GM23338 (cell line): Measurements from ENCODE around the gene CTNNA3. TPM values are rescaled to one million over a fixed set of nuclear protein-coding genes. Genes with fewer than 3 reads are reported as not detected.

Experiments used
- ATAC-seq: fragments of 200-7000 bp; cut with Tn5 transposase; 3 replicates; pipeline ENCODE4 v1.9.1; 2020
- DNase-seq: peaks from one replicate; pipeline ENCODE4 v3.0.0-alpha.2; 2015; ENCODE audit warnings: low spot score
- H2AFZ ChIP-seq: fragments of 200-600 bp; sonication (generic); 2 replicates; pipeline ENCODE4 v1.8.0; 2016; ENCODE audit warnings: antibody characterized with exemption, mild to moderate bottlenecking, moderate library complexity
- H3F3A ChIP-seq: fragments of 200-600 bp; sonication (generic); replicated peaks from 2 replicates; pipeline ENCODE4 v1.8.0; 2017; ENCODE audit warnings: antibody characterized with exemption, mixed run types, low read depth
- H3K27ac ChIP-seq: fragments of 200-600 bp; sonication (generic); 2 replicates; pipeline ENCODE4 v1.6.1; 2016; ENCODE audit warnings: low read depth
- H3K27me3 ChIP-seq: fragments of 200-600 bp; sonication (generic); 2 replicates; pipeline ENCODE4 v1.8.0; 2016; ENCODE audit warnings: mild to moderate bottlenecking, mixed run types, moderate library complexity; ENCODE audit not compliant: insufficient read depth
- H3K36me3 ChIP-seq: fragments of 200-600 bp; sonication (generic); 2 replicates; pipeline ENCODE4 v1.8.0; 2016; ENCODE audit warnings: mild to moderate bottlenecking; ENCODE audit not compliant: insufficient read depth
- H3K4me1 ChIP-seq: fragments of 200-600 bp; sonication (generic); 2 replicates; pipeline ENCODE4 v1.8.0; 2016; ENCODE audit warnings: mild to moderate bottlenecking, moderate library complexity; ENCODE audit not compliant: insufficient read depth
- H3K4me2 ChIP-seq: fragments of 200-600 bp; sonication (generic); 2 replicates; pipeline ENCODE4 v1.7.1; 2017; ENCODE audit warnings: mixed run types
- H3K4me3 ChIP-seq: fragments of 200-600 bp; sonication (generic); 2 replicates; pipeline ENCODE4 v1.6.1; 2016; ENCODE audit warnings: mixed run types
- H3K79me2 ChIP-seq: fragments of 200-600 bp; sonication (generic); replicated peaks from 2 replicates; pipeline ENCODE4 v1.8.0; 2017; ENCODE audit warnings: mild to moderate bottlenecking; ENCODE audit not compliant: insufficient read depth
- H3K9me2 ChIP-seq: fragments of 200-600 bp; sonication (generic); 2 replicates; pipeline ENCODE4 v1.8.0; 2017; ENCODE audit not compliant: insufficient read depth
- H4K20me1 ChIP-seq: fragments of 200-600 bp; sonication (generic); replicated peaks from 2 replicates; pipeline ENCODE4 v1.8.0; 2017; ENCODE audit warnings: mild to moderate bottlenecking; ENCODE audit not compliant: insufficient read depth
- H3K27ac Mint-ChIP-seq: 2 replicates; pipeline ENCODE4 v1.8.0; 2020; ENCODE audit warnings: inconsistent platforms, mild to moderate bottlenecking, moderate library complexity, mixed read lengths
- H3K27me3 Mint-ChIP-seq: 3 replicates; pipeline ENCODE4 v1.8.0; 2022; ENCODE audit warnings: low read depth, mild to moderate bottlenecking, moderate library complexity, mixed read lengths, inconsistent platforms; ENCODE audit not compliant: insufficient read depth, poor library complexity
- H3K36me3 Mint-ChIP-seq: 3 replicates; pipeline ENCODE4 v1.8.0; 2021; ENCODE audit warnings: low read depth, mild to moderate bottlenecking, inconsistent platforms, moderate library complexity, mixed read lengths
- H3K4me1 Mint-ChIP-seq: 3 replicates; pipeline ENCODE4 v1.8.0; 2020; ENCODE audit warnings: mild to moderate bottlenecking, inconsistent platforms, mixed read lengths
- H3K4me3 Mint-ChIP-seq: 3 replicates; pipeline ENCODE4 v1.8.0; 2021; ENCODE audit warnings: moderate library complexity, mild to moderate bottlenecking, inconsistent platforms, mixed read lengths
- H3K9me3 Mint-ChIP-seq: 3 replicates; pipeline ENCODE4 v1.8.0; 2020; ENCODE audit warnings: moderate library complexity, mild to moderate bottlenecking, inconsistent platforms, mixed read lengths
- CREB1 ChIP-seq: fragments of 250-450 bp; sonication (Bioruptor Pico); IDR thresholded peaks from 2 replicates; pipeline ENCODE4 v1.5.0; 2020; ENCODE audit warnings: low read depth, mild to moderate bottlenecking, moderate library complexity
- CTCF ChIP-seq, 2 experiments: fragments of 200-600 bp in 1 of 2; sonication (generic) in 1 of 2; conservative IDR thresholded peaks; 2 replicates each; pipeline versions ENCODE4 v1.5.1 to v1.6.1; 2016 to 2017; ENCODE audit warnings: antibody characterized with exemption in 2 of 2, low read depth in 2 of 2, mild to moderate bottlenecking in 2 of 2, moderate library complexity in 1 of 2
- ETS1 ChIP-seq: IDR thresholded peaks from 2 replicates; pipeline ENCODE4 v1.6.1; 2016; ENCODE audit warnings: antibody characterized with exemption
- EZH2 ChIP-seq: fragments of 200-600 bp; sonication (generic); IDR thresholded peaks from one replicate; pipeline ENCODE4 v1.8.0; 2017; ENCODE audit warnings: antibody characterized with exemption, mild to moderate bottlenecking, low read depth; ENCODE audit not compliant: unreplicated experiment
- EZH2phosphoT487 ChIP-seq: fragments of 200-600 bp; sonication (generic); IDR thresholded peaks from one replicate; pipeline ENCODE4 v1.8.1; 2018; ENCODE audit warnings: antibody characterized with exemption; ENCODE audit not compliant: unreplicated experiment
- JUNB ChIP-seq: IDR thresholded peaks from one replicate; pipeline ENCODE4 v1.6.1; 2016; ENCODE audit warnings: antibody characterized with exemption; ENCODE audit not compliant: unreplicated experiment
- NANOG ChIP-seq: IDR thresholded peaks from 2 replicates; pipeline ENCODE4 v1.6.1; 2016; ENCODE audit warnings: antibody characterized with exemption, borderline replicate concordance
- POLR2AphosphoS5 ChIP-seq: IDR thresholded peaks from 2 replicates; pipeline ENCODE4 v1.6.1; 2016; ENCODE audit warnings: antibody characterized with exemption, low read depth
- REST ChIP-seq: IDR thresholded peaks from one replicate; pipeline ENCODE4 v1.6.1; 2018; ENCODE audit warnings: antibody characterized with exemption; ENCODE audit not compliant: unreplicated experiment
- STAT1 ChIP-seq: IDR thresholded peaks from one replicate; pipeline ENCODE4 v1.6.1; 2016; ENCODE audit warnings: antibody characterized with exemption; ENCODE audit not compliant: unreplicated experiment
- ZNF114 ChIP-seq: fragments of 250-450 bp; sonication (Bioruptor Pico); IDR thresholded peaks from 2 replicates; pipeline ENCODE4 v1.5.0; 2020; ENCODE audit warnings: mild to moderate bottlenecking, moderate library complexity
- ZNF331 ChIP-seq: fragments of 250-450 bp; sonication (Bioruptor Pico); IDR thresholded peaks from 2 replicates; pipeline ENCODE4 v1.5.0; 2020; ENCODE audit warnings: low read depth, mild to moderate bottlenecking, moderate library complexity
- ZNF462 ChIP-seq: fragments of 250-450 bp; sonication (Bioruptor Pico); IDR thresholded peaks from 2 replicates; pipeline ENCODE4 v1.5.0; 2020; ENCODE audit warnings: mild to moderate bottlenecking, moderate library complexity
- polyA plus RNA-seq: library from polyadenylated mRNA; unstranded; fragments of >200 nt; fragmentation: Nextera tagmentation; extraction: Ambion mirVana; gene quantifications from 2 replicates; pipeline ENCODE4 v1.2.1, GENCODE V29; 2016
- total RNA-seq: library from RNA; depleted of rRNA; stranded (reverse); fragments of >200 nt; shearing (Covaris generic); gene quantifications from 2 replicates; pipeline ENCODE4 v1.2.3, GENCODE V29; 2014

CTNNA3 gene
- total and polyA plus RNA-seq, 2 experiments from 2014 or later = 0.71 to 3.3 TPM

GRCh38 chr10:66852811-66853210, 843.2 kb downstream of the CTNNA3 start:
- no peak overlapping the region for H3K4me3 Mint-ChIP-seq
- Histone ChIP-seq H3K4me2 (no peak overlapping the region), H3K27me3 (no peaks in the 10 kb centered on the region), H4K20me1 (no peaks in the 10 kb centered on the region), H3K36me3 (no peaks in the 10 kb centered on the region), H3K4me1 (peaks cover 12% of the 10 kb centered on the region; the same call in 1 of the 2 replicates), H3K27ac (no peak overlapping the region), H3K9me2 (no peaks in the 10 kb centered on the region; the same call in 1 of the 2 replicates), H3K4me3 (no peak overlapping the region), H2AFZ (no peak overlapping the region), H3F3A (no peaks in the 10 kb centered on the region), H3K79me2 (no peaks in the 10 kb centered on the region)
- H3K4me1 Mint-ChIP-seq = peaks cover 2% of the 10 kb centered on the region; the same call in 2 of the 3 replicates
- no peaks in the 10 kb centered on the region for H3K36me3 Mint-ChIP-seq
- H3K27ac Mint-ChIP-seq = no peak overlapping the region
- no peaks in the 10 kb centered on the region for H3K27me3 Mint-ChIP-seq
- TF ChIP-seq EZH2phosphoT487 (no peak), ZNF462 (no peak), STAT1 (no peak), REST (no peak), CTCF (conservative IDR thresholded peaks at IDR 0.05; ENCODE audit: low read depth in 2 of 2) (no peak), JUNB (no peak), CREB1 (CRISPR knock-in tag) (no peak), NANOG (no peak), ZNF331 (CRISPR knock-in tag) (no peak), ETS1 (no peak), EZH2 (no peak), POLR2AphosphoS5 (no peak), ZNF114 (no peak)
- ATAC-seq (no peak), DNase-seq (no peak)
- H3K9me3 Mint-ChIP-seq = no peaks in the 10 kb centered on the region
